Stimulated activated CD4-positive, alpha-beta T cell treated with anti-CD3 and anti-CD28 coated beads, Interleukin-15, amount 100 ng/mL, for 24 hours (primary cell): ENCODE measurements around the gene NEUROD2.
"Not testable (repeated sequence)": the region's sequence is repeated elsewhere in the genome, so short reads cannot be mapped to it uniquely, and the experiment has no call there.

ENCODE experiments used
- DNase-seq: peaks from one replicate; pipeline ENCODE4 v3.0.0-alpha.2; 2020

Gene NEUROD2

DNA sequence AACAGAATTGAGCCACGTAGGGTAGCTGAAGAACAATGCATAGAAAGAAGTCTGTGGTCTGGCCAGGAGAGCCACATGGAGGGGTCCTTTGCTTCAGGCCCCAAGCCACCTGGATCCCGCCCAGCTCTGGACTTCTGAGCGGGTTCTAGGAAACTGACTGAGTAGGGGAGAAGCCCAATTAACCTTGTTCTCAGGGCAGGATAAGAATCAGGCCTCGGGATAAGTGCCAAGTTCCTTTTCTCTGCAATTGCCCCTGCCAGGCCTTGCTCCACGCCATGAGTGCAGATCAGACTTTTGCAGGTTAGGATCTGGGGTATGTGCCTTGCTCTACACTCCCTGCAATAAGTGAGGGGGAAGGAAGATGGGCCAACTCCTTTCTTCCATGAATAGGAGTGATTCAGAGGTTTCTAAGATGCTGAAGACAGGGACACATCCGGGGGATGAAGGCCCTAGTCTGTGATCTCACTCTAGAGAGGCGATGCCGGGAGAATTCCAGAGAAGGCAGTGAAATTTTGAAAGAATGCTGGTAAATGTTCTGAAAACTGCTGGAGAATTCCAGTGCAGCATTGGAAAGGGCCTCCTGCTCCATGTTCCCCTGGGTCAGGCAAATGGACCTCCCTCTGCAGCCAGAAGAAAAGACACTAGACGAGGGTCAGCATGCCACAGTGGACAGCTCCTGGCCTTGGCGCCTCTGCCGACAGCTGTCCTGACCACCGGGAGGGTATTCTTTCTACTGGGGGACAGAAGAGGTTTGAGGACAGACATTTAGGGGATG is 5.8 kb downstream of the NEUROD2 start:
- DNase-seq, result no peak

DNA sequence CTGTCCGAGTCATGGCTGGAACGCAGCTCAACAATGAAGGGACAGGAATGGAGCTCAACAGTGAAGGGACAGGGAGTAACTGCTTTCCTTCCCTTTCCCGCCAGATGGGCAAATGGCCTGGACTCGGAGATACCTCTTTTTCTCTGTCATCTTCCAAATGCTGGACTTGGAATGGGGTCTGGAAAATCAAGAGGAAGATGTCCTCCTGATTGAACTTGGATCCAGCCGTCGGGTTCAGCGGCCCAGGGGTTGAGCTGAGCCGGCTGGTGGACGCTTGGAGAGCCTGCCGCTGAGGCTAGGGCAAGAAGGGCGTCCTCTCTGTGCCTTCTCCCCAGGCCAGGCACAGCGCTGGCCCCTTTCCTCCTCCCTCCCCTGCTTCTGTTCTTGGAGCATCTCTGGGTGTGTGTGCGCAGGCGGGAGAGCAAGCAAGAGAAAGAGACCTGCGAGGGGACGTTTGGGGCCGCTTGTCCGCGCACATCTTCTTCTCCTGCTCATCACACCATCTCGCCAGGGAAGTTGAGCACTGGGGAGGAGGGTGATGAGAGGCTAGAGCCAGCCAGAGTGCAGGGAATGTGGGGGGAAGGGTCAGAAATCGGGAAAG is 6.6 kb downstream of the NEUROD2 start:
- no peak for DNase-seq

DNA sequence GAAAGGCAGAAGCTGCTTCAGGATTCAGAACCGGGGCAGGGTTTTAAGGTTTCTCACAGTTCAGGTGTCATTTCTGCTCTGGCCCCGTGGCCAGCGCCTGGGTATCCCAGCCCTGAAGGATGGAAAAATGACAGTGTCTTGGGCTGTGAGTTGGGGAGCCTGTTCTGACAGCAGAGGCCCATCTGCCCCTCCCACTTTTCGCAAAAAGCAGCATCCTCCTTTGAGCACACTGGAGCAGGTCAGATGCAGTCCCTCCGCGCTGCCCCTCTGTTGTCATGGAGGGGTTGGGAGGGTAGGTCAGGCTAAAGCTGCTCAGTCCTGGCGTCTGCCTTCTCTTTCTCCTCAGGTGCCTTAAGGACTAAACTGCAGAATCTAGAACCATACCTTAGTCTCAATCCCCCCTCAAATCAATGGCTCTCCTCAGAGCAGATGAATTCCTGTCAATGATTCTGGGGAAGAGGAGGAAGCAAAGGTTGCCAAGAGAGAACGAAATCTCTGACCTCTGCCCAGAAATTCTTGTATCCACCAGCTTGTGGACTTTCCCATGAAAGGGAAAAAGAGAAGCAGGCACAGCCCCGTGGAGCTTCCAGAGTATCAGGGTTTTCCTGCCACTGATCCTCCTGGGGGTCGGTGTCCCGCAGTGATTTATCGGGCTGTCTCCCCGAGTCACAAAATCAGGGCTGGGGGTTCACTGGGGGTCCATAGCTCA is 7.3 kb downstream of the NEUROD2 start:
- DNase-seq, result no peak

DNA sequence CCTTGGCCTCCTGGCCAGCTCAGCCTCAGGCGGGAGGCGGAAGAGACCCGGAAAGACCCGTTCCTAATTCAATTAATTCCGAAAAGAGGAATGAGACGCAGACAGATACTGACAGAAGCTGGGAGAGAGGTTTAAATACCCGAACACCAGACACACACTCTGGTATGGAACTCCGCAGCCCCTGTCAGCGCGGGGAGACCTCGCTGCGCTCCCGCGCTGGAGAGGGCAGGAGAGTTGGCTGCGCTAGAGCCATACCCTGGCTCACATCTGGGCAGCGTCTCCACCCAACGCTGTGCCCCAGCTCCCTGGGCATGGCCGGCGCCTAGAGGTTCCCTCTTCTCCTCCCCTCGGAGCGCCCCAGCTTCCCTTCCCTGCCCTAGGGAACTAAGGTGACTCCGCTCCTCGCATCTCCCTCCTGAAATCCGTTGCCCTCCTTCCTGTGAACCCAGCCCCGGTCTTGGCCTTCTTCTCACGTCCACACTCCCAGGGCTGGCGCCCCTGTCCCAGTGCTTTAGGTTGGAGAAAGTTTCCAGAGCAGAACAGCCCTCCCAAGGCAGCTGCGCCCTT is 8.0 kb downstream of the NEUROD2 start:
- no peak for DNase-seq

DNA sequence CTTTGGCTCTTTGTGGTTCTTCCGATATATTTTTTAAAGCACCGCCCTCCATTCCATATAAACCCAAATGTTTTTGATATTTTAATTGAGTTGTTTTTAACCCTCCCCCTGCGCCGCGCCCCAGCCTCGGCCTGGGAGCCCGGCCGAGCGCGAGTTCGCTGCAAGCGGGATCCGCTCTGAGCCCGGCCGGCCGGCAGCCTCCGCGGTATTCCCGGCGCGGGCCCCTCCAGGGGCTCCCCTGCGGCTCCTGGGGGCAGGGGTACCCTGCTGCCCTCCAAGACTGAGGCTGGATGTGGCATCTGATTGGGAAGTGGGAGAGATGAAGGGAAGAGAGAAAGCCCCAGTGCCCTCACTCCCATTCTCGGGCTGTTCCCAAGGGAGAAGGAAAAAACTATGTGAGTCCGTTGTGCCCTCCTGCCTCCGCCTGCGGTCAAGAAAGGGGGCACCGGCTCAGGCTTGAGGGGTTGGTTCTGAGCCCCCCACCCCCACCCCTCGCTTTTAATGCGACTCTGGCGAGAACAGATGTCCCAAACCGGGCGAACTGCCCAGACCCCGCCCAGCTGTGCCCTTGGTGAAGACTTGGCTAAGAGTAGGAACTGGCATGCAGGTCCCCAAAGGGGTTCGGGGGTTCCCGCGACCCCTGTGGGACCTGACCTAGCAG is 8.6 kb downstream of the NEUROD2 start:
- DNase-seq, result no peak

DNA sequence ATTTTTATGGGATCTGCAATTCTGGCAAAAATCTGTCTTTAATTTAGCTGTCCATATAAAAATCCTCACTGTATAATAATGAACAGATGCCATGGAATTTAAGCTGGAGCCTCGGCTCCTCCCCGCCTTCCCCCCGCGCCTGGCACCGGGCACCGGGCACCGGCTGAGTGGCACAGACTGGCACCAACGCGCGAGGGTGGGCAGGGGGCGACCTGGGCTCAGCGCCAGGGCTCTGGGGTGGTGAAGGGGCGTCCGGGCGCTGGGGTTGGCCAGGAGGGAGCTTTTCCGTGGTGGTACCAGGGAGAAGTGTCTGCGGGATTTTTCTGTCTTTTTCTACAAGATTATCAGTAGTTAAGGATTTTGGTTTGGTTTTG is 9.1 kb downstream of the NEUROD2 start:
- DNase-seq, result no peak

DNA sequence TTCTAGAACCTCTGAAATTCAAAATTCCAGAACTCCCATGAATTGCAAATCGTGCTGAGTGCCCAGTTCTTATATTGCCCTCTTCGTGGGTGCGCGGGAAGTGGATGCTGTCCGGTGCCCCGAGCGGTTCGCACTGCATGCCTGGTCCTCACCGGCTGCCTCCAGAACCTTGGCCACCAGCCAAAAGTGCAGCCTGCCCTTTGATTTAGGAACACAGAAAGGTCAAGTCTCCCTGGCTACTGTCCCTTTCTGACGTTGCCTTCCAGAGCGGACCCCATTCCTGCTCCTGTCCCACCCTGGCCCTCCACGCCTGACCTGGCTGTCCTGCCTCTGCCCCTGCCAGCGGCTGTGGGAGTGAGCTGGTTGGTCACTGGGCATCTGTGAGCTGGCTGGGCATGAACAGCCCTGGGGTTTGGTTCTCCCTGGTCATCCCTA is 9.7 kb downstream of the NEUROD2 start:
- no peak for DNase-seq

DNA sequence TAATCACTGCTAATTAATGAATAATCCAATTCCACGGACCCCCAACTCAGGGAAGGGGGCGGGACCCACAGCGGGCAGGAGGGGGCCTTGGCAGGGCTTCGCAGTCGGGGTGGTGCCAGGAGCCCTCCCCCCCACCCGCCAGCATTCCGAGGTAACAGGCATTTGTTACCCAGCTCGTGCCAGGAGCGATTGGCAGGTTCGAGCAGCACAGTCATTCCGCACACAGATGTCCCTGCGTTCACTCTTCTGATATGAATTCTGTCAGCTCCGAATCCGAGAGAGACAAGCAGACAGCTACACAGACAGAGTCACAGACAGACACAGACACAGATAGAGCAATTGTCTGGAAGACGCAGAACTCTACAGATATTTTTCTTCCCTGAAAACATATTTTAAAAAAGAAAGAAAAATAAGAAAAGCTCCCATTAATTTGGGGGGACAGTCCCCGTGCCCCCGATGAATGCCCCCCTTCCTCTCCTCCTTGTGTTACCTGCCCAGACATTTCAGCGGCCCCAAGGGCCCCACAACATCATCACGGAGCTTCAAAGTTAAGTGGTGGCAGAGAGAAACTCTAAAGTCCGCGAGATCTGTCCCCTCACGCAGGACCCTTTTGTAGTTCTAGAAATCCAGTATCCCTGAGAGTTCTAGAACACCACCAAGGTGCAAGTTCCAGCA is 10.2 kb downstream of the NEUROD2 start:
- no peak for DNase-seq

DNA sequence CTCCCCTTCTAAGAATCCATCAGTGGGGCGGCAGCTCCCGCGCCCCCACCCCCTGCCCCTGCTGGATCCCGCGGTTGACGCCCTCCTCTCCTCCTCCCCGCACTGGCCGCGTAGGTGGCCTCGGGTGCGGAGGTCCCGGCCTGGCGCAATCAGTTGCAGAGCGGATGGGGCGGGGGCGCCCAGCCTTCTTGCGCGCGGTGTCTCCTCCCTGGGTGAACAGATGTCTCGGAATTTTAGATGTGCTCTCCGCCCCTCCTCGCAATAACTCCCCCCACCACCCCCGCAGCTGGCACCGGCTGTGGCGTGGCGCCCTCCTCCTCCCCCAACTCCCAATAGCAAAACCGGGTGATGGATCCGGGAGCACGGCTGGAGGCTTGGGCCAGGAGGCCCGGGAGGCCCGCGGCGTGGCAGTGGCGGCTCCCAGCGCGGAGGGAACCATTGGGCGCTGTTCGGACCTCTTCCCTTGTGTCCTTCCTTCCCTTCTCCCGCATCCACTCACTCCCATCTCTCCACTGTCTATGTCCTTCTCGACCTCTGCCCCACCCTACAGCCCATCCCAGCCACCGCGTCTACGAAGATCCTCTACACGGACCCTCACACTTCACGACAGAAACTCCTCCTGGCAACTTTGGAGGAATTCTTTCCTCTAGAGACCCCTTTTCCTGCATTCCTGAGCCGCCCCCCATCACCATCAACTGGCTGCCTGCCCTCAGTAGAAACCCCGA is 11.0 kb downstream of the NEUROD2 start:
- no peak for DNase-seq

DNA sequence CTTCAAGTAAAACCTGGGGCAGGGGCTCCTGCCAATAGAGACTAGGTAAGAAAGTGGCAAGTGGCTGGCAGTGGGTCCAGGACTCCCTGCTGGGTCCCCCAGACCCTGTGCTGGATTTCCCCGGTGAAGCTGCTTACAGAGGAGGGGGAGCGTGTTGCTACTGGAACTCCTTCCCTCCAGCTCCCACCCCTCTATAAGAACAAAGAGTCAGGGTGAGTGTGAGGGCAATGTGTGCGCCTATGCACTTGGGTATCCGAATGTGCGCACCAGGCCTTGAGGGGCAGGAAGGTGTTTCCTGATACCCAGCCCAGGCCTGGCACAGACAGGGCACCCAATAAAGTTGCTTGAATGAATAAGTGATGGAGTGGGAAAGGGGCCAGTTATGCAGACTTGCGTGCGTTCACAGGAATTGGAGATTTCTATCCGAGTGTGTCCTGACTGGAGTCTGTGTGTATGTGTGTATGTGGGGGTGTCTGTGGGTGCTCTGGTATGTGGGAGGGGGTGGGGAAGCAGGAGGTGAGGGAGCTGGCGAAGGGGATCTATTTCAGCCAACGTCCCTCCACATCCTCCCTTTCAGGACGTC is 11.7 kb downstream of the NEUROD2 start:
- DNase-seq, result no peak

DNA sequence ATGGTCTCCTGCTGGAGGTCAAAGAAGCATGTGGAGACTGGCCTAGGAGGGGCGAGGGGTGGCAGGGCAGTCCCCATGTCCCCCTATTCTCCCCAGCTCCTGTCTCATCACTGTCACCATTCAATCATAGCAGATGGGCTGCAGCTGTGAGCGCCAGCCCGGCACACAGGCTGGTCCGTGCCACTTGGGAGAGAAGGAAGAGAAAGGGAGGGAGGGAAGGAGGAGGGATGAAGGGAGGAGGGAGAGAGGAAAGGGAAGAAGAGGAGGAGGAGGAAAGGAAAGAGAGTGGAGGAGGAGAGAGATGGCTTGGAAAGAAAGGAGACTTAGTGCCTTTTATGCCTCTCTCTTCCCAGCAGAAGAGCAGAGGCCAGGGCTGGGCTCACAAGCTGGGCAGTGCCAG is 12.4 kb downstream of the NEUROD2 start:
- DNase-seq, result no peak

DNA sequence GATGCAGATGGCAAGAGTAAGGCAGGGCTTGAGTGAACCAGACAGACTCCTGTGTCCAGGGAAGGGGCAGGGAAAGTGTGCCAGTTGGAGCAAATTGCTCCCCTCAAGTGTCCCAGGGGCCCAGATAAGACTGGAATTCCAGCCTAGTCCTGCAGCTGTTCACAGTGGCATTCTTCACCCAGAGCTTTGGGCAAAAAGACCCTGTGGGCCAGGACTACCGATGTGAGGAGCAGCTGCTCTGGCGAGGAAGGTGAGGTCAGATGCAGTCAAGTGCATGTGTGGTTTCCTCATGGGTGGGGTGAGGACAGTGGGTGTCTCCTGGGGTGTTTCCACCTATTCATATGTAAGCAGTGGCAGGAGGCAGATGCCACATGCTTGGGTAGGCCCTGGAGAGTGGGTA is 14.3 kb downstream of the NEUROD2 start:
- no peak for DNase-seq

DNA sequence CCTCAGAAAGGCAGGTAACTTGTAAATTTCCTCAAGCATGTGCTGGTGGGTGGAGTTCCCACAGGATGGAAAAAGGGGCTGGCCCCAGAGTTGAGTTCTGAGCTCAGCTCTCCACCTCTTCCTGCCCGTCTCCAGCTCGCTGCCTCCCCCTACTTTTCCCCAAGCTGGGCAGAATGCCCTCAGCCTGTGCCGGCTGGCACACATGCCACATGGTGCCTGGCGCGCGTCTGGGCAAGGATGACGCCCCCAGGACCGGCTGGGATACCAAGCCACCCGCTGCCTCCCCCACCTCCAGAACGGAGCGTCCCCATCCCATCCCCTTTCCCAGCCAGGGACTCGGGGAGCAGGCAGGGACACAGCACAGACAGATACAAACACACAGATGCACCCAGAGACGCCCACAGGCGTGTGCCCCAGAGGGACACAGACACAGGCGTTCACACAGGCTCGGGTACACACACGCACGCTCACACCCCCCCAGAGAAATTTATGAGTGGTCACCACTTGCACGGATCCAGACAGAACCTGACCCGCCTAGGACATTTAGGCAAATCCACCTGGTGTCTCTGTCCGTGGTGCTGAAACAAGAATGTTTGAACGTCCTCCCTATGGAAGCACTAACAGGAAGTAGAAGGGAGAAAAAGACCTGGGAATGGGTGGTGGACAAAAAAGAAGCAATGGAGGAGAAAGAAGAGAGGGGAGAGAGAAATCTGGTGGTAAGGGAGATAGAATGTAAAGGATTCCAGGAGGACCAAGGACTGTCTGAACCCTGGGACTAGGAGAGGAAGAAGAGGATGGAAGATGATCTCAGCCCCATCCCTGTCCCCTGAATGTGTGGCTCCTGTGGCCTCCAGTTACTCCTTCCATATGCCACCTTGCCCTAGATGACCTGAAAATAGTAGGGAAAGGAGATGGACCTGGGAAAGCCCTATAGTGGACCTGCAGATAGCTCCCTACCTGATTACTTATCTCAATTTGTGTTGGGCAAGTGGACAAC is 15.5 kb downstream of the NEUROD2 start:
- DNase-seq, result peak; percentile 48

DNA sequence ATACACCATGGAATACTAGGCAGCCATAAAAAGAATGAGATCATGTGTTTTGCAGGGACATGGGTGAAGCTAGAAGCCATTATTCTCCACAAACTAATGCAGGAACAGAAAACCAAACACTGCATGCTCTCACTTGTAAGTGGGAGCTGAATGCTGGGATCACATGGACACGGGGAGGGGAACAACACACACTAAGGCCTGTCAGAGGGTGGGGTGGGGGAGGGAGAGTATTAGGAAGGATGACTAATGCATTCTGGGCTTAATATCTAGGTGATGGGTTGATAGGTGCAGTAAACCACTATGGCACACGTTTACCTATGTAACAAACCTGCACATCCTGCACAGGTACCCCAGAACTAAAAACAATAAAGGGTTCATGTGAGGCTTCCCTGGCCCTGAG is 17.5 kb downstream of the NEUROD2 start:
- not testable (repeated sequence) for DNase-seq

DNA sequence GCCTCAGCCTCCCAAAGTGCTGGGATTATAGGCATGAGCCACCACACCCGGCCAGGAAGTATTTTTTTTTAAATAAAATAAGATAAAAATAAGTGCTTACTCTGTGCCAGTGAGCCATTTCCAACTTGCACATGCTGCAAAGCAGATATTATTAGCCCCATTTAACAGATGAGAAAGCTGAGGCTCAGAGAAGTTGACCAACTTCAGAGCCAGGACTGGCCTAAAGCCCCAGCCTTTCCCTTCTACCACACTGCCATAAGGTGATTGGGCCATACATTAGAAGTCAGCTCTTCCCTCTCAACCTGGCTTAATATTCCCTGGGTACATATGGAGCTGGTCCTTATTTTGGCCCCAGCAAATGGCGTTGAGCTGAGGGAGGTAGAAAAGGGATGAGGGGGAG is 25.1 kb downstream of the NEUROD2 start:
- DNase-seq, result no peak

DNA sequence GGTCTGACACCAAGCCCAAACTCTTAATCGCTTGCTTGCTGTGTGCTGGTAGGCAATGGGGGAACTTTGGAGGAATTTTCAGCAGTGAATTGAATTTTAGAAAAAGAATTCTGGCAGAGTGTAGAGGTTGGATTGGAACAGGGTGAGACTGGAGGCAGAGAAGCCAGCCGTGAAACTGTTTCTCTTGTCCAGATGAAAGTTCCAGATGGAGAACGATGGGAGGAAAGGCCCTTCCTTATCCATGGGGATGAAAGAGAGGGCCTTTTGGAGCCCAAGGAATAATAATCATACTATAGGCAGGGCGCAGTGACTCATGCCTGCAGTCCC is 26.0 kb downstream of the NEUROD2 start:
- no peak for DNase-seq

DNA sequence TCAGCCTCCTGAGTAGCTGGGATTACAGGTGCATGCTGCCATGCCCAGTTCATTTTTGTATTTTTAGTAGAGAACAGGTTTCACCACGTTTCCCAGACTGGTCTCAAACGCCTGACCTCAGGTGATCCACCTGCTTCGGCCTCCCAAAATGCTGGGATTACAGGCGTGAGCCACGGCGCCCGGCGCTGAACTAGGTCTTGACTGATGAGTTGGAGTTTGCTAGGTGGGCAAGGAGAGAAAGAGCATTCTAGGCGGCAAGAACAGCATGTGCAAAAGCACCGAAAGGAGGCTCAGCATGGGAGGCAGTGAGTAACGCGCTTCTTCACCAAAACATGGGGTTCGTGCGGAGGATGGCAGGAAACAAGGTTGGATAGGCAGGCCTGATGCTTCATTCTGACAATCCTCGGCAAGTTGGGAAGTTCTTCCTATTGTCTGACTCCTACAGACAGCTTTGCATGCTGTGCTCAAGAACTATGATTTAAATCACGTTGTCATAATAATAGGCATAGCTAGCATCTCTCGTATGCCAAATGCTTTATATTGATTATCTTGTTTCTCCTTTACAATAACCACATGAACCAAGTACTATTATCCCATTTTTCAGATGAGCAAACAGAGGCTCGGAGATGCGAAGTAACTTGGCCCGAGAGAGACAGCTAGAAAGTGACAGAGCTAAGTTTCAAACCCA is 26.5 kb downstream of the NEUROD2 start:
- no peak for DNase-seq

DNA sequence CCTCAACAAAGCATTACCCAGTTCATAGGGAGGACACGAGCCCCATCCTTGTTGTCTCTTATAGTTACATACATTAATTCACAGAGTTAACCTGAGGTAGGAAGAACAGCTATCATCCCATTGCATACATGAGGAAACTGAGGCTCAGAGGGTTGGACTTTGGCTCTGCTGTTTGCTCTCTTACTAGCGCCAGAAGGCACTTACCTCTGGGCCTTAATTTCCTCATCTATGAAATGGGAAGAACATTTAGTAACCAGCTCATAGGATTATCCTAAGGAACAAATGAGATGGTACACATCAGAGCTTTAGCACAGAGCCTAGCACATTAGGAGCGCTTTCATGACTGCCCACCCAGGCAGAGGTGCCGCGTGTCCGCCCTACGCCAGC is 27.6 kb downstream of the NEUROD2 start:
- no peak for DNase-seq

DNA sequence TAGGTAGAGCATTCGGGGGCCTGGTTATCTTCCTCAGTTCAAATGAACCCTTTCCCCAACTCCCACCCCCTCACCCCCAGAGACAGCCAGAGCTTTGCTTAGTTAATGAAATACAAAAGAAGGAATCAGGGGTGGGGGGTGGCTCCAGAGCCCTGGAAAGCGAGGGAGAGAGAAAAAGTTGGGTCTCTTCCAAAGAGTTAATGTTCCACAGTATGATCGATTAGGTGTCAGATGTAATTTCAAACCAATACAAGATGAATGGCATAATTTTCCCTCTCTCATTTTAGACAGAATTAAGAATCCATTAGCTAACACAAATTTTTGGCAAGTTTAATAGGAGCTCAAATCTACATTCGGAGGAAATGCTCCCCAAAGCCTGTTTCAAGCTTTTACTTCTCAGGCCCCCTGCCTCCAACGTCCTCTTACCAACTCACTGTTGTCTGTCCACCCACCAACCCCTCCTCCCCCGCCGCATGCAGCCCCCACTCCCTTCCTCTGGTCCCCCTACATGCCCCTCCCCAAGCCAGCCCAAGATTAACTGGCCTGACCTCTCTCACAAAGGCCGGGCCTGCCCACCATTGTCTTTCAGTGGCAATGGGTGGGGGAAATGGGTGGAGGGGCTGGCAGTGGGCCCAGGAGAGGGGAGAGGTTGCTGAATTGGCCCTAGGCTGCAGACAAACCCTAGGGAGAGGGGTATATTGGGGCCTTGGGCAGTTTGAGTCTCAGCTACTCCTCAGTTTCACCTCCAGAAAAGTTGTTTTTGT is 28.2 kb downstream of the NEUROD2 start:
- no peak for DNase-seq
